K562 (cell line): ENCODE measurements around the gene PSD2. TPM values are rescaled to one million over a fixed set of nuclear protein-coding genes. Genes with fewer than 3 reads are reported as not detected.

Source experiments
- ATAC-seq: fragments of 200-7000 bp; cut with Tn5 transposase; 3 replicates; pipeline ENCODE4 v1.9.1; 2020; ENCODE audit warnings: moderate library complexity
- BruUV-seq: library from RNA; stranded (reverse); fragments of 400-500 nt; replicated peaks from 2 replicates; lab custom pipeline; 2021; lab: Mats Ljungman, UMichigan
- CTCF ChIA-PET: fragments of 300-600 bp; formaldehyde crosslinking; extraction: SDS; loops from one replicate; lab custom pipeline; 2021; ENCODE audit warnings: low intra/inter-chr PET ratio; lab: Yijun Ruan, JAX
- POLR2A ChIA-PET: fragments of 300-600, 350-650 bp; sonication (Branson Sonifier 250); formaldehyde crosslinking; extraction: SDS; loops from one replicate; lab custom pipeline; 2021; ENCODE audit warnings: antibody characterized with exemption, inconsistent platforms; lab: Yijun Ruan, JAX
- DNase-seq, 4 experiments: peaks; one replicate each; pipeline versions ENCODE4 v3.0.0 to v3.0.0-alpha.2; 2011 to 2018; ENCODE audit warnings: low spot score in 3 of 4, mixed read lengths in 3 of 4; ENCODE audit errors: extremely low read depth in 1 of 4
- FAIRE-seq: peaks from 2 replicates; lab custom pipeline; 2011; peaks lifted over from hg19 to GRCh38; lab: Jason Lieb, UNC
- H2AFZ ChIP-seq: 2 replicates; pipeline ENCODE4 v1.6.0; 2011; ENCODE audit warnings: low read depth, low read length, control low read depth, inconsistent platforms
- H3K27ac ChIP-seq: fragments of 200-600 bp; 3 replicates; pipeline ENCODE4 v1.8.0; 2011; ENCODE audit warnings: low read depth, mild to moderate bottlenecking, control low read depth, inconsistent platforms, low read length, moderate library complexity, mixed read lengths; ENCODE audit errors: extremely low read depth
- H3K27me3 ChIP-seq, 2 experiments: fragments of 300-600 bp in 1 of 2; 2 replicates in 1 of 2; 3 replicates in 1 of 2; pipeline versions ENCODE4 v1.6.0 to v1.8.0; 2011; ENCODE audit warnings: inconsistent platforms in 2 of 2, low read length in 2 of 2, mild to moderate bottlenecking in 1 of 2, mixed read lengths in 1 of 2, moderate library complexity in 1 of 2; ENCODE audit not compliant: control insufficient read depth in 2 of 2, insufficient read depth in 2 of 2
- H3K36me3 ChIP-seq: fragments of 300-600 bp; 3 replicates; pipeline ENCODE4 v1.8.0; 2011; ENCODE audit warnings: mild to moderate bottlenecking, low read length, inconsistent platforms; ENCODE audit not compliant: control insufficient read depth, insufficient read depth
- H3K4me1 ChIP-seq, 2 experiments: fragments of 200-600 bp in 1 of 2; replicated peaks in 1 of 2; 2 replicates in 1 of 2; 3 replicates in 1 of 2; pipeline versions ENCODE4 v1.5.1 to v1.8.0; 2011; ENCODE audit warnings: inconsistent platforms in 2 of 2, low read length in 2 of 2, mild to moderate bottlenecking in 1 of 2, mixed read lengths in 1 of 2, moderate library complexity in 1 of 2; ENCODE audit not compliant: control insufficient read depth in 2 of 2, insufficient read depth in 2 of 2
- H3K4me2 ChIP-seq: 2 replicates; pipeline ENCODE4 v1.6.1; 2011; ENCODE audit warnings: low read length, control low read depth, inconsistent platforms, mixed read lengths; ENCODE audit not compliant: insufficient read depth
- H3K4me3 ChIP-seq: fragments of 200-600 bp; sonication (generic), shearing (Covaris generic); 2 replicates; pipeline ENCODE4 v1.5.1; 2016; ENCODE audit warnings: control low read depth, inconsistent platforms
- H3K79me2 ChIP-seq: fragments of 200-600 bp; 3 replicates; pipeline ENCODE4 v1.8.0; 2011; ENCODE audit warnings: low read length, inconsistent platforms; ENCODE audit not compliant: control insufficient read depth, insufficient read depth
- H3K9ac ChIP-seq, 2 experiments: 2 replicates each; pipeline versions ENCODE4 v1.6.0 to v1.6.1; 2011; ENCODE audit warnings: low read depth in 2 of 2, low read length in 2 of 2, control low read depth in 1 of 2, inconsistent platforms in 1 of 2, mild to moderate bottlenecking in 1 of 2, mixed read lengths in 1 of 2; ENCODE audit not compliant: insufficient read depth in 1 of 2
- H3K9me1 ChIP-seq: one replicate; pipeline ENCODE4 v1.6.0; 2011; ENCODE audit warnings: inconsistent platforms, mild to moderate bottlenecking, low read length, moderate library complexity; ENCODE audit not compliant: control insufficient read depth, insufficient read depth
- H3K9me3 ChIP-seq: replicated peaks from 2 replicates; pipeline ENCODE4 v1.5.1; 2011; ENCODE audit warnings: low read depth, low read length, inconsistent platforms; ENCODE audit not compliant: control insufficient read depth, insufficient read depth
- H4K20me1 ChIP-seq: replicated peaks from 2 replicates; pipeline ENCODE4 v1.6.1; 2011; ENCODE audit warnings: low read length, inconsistent platforms, mixed read lengths; ENCODE audit not compliant: control insufficient read depth, insufficient read depth
- AFF1 ChIP-seq, 2 experiments: fragments of 450-650 bp; IDR thresholded peaks; 2 replicates each; pipeline ENCODE4 v1.6.1; 2018; ENCODE audit warnings: mild to moderate bottlenecking in 2 of 2, low read depth in 1 of 2; ENCODE audit not compliant: partially characterized antibody in 2 of 2
- CREBBP ChIP-seq: IDR thresholded peaks from one replicate; pipeline ENCODE4 v1.6.1; 2012; ENCODE audit warnings: low read depth, mild to moderate bottlenecking, control low read depth, inconsistent platforms, low read length
- DDX20 ChIP-seq: fragments of 450-650 bp; IDR thresholded peaks from 2 replicates; pipeline ENCODE4 v1.6.1; 2016; ENCODE audit warnings: missing genetic modification characterization, low read depth, mild to moderate bottlenecking, missing compliant biosample characterization, moderate library complexity
- E2F6 ChIP-seq, 2 experiments: IDR thresholded peaks; 2 replicates each; pipeline ENCODE4 v1.6.1; 2011; ENCODE audit warnings: borderline replicate concordance in 1 of 2, control low read depth in 1 of 2, low read depth in 1 of 2, low read length in 1 of 2, mild to moderate bottlenecking in 1 of 2, mixed read lengths in 1 of 2, moderate library complexity in 1 of 2; ENCODE audit not compliant: insufficient read depth in 1 of 2, insufficient read length in 1 of 2, poor library complexity in 1 of 2, severe bottlenecking in 1 of 2; ENCODE audit errors: extremely low read depth in 1 of 2
- E4F1 ChIP-seq: fragments of 250-450 bp; sonication (Bioruptor Pico); IDR thresholded peaks from 2 replicates; pipeline ENCODE4 v1.5.0; 2021; ENCODE audit warnings: mild to moderate bottlenecking, borderline replicate concordance
- HOXB6 ChIP-seq: fragments of 250-450 bp; sonication (Bioruptor Pico); IDR thresholded peaks from 2 replicates; pipeline ENCODE4 v1.5.1; 2022; ENCODE audit warnings: mild to moderate bottlenecking, borderline replicate concordance
- RBM17 ChIP-seq: fragments of 200-400 bp; formaldehyde crosslinking; IDR thresholded peaks from 2 replicates; pipeline ENCODE4 v1.6.1; 2017; ENCODE audit warnings: low read depth, mild to moderate bottlenecking, low read length, borderline replicate concordance
- RBM39 ChIP-seq: fragments of 200-400 bp; formaldehyde crosslinking; optimal IDR thresholded peaks from 2 replicates; pipeline ENCODE3; 2018; ENCODE audit warnings: low read depth, low read length
- SRF ChIP-seq, 2 experiments: fragments of 250-450, 450-650 bp in 1 of 2; sonication (Bioruptor Pico) in 1 of 2; sonication (generic) in 1 of 2; formaldehyde crosslinking; IDR thresholded peaks; 2 replicates each; pipeline versions ENCODE4 v1.5.0 to v1.5.1; 2020 to 2022; ENCODE audit warnings: mild to moderate bottlenecking in 1 of 2, missing genetic modification reagents in 1 of 2
- U2AF2 ChIP-seq: fragments of 200-400 bp; formaldehyde crosslinking; optimal IDR thresholded peaks from 2 replicates; pipeline ENCODE3; 2017; ENCODE audit warnings: low read depth, mild to moderate bottlenecking, low read length
- ZBTB5 ChIP-seq: fragments of 450-650 bp; IDR thresholded peaks from 2 replicates; pipeline ENCODE4 v1.6.1; 2017; ENCODE audit warnings: antibody characterized with exemption
- WGBS: fragments of 100-300 bp; shearing (Covaris generic); methylation state at CpG from one replicate; pipeline ENCODE4 v1.1.6; 2016; ENCODE audit warnings: low coverage, mixed read lengths; ENCODE audit not compliant: insufficient coverage; ENCODE audit errors: missing lambda C conversion rate; 5-methylcytosine and 5-hydroxymethylcytosine counted together
- in situ Hi-C: fragments of 300-500 bp; cut with MboI; formaldehyde crosslinking; loops from 4 replicates; pipeline ENCODE4 v1.15.0; 2018; ENCODE audit warnings: inconsistent platforms, mixed read lengths
- intact Hi-C: fragments of 100-400 bp; cut with micrococcal nuclease; formaldehyde crosslinking; loops from 2 replicates; pipeline ENCODE4 v1.14.2; 2022
- polyA plus RNA-seq, 8 experiments: library from polyadenylated mRNA; depleted of rRNA in 4 of 8; stranded (reverse) in 5 of 8; unstranded in 3 of 8; fragments of >200 nt; fragmentation: Nextera tagmentation in 2 of 8; fragmentation: Illumina TruSeq in 1 of 8; extraction: Ambion mirVana in 2 of 8; extraction: Trizol in 1 of 8; gene quantifications; 2 replicates each; pipeline versions ENCODE4 v1.2.1 to v1.2.3, GENCODE V29; 2011 to 2014; ENCODE audit warnings: inconsistent platforms in 1 of 8, missing spikeins in 1 of 8
- total RNA-seq, 7 experiments: library from RNA; depleted of rRNA in 6 of 7; stranded (reverse); fragments of >200 nt in 6 of 7; fragmentation: Illumina TruSeq in 2 of 7; extraction: Trizol in 2 of 7; gene quantifications; 2 replicates each; pipeline versions ENCODE4 v1.2.1 to v1.2.3, GENCODE V29; 2011 to 2021; ENCODE audit warnings: low replicate concordance in 1 of 7

Gene PSD2
- total and polyA plus RNA-seq, 9 of the 15 experiments (the other 6 are each of a cell fraction or from before 2014, with no cell fraction given) = 0.01 to 0.09 (median 0.04) TPM; not detected in 4

GRCh38 chr5:139798883-139799282 lies 3.3 kb downstream of the PSD2 start:
- Histone ChIP-seq H3K27me3 (peaks cover 26 to 73% of the 10 kb centered on the region in 2 experiments; a peak in 4 of 5 replicates), H3K9me3 (no peaks in the 10 kb centered on the region), H3K4me1 (peaks cover 0 to 16% of the 10 kb centered on the region in 2 experiments; a peak in 2 of 5 replicates), H3K9me1 (peaks cover 4% of the 10 kb centered on the region), H2AFZ (no peak overlapping the region), H3K4me2 (no peak overlapping the region), H3K9ac (no peak overlapping the region), H3K4me3 (no peak overlapping the region), H4K20me1 (peaks cover 15% of the 10 kb centered on the region; the same call in 1 of the 2 replicates), H3K27ac (no peak overlapping the region), H3K79me2 (no peaks in the 10 kb centered on the region), H3K36me3 (no peaks in the 10 kb centered on the region)
- in situ Hi-C loops = no loop called here
- DNase-seq (no peak), ATAC-seq (no peak), FAIRE-seq (no peak)
- intact Hi-C loops = no loop called here
- BruUV-seq = no TSS peak
- 0% methylated on average over 2 of the region's 2 CpGs for WGBS
- CTCF ChIA-PET = no interaction called here
- POLR2A ChIA-PET = interaction anchor here (0.7 kb wide), 1 partner anchor 569 kb away, joined by 3 read pairs; no protein-coding TSS in a partner anchor
- TF ChIP-seq HOXB6 (CRISPR knock-in tag) = no peak
- TF ChIP-seq DDX20 (tag) = no peak
- TF ChIP-seq CREBBP = no peak
- no peak for TF ChIP-seq RBM17
- TF ChIP-seq ZBTB5 = no peak
- no peak for TF ChIP-seq RBM39
- TF ChIP-seq E2F6 (IDR thresholded peaks at IDR 0.05; ENCODE audit: borderline replicate concordance in 1 of 2, extremely low read depth in 1 of 2, insufficient read depth in 1 of 2, insufficient read length in 1 of 2, low read depth in 1 of 2, low read length in 1 of 2, poor library complexity in 1 of 2, severe bottlenecking in 1 of 2) = no peak
- TF ChIP-seq U2AF2 = no peak
- no peak for TF ChIP-seq AFF1 (IDR thresholded peaks at IDR 0.05; ENCODE audit: low read depth in 1 of 2, partially characterized antibody in 2 of 2)
- no peak for TF ChIP-seq E4F1 (CRISPR knock-in tag)
- TF ChIP-seq SRF (CRISPR knock-in tag; IDR thresholded peaks at IDR 0.05) = no peak
